NCI-H345 (cell line): Measurements from ENCODE around the gene PLD4.

Source experiments
- DNase-seq: peaks from one replicate; lab custom pipeline; 2025; lab: John Stamatoyannopoulos, UW

PLD4 gene

DNA sequence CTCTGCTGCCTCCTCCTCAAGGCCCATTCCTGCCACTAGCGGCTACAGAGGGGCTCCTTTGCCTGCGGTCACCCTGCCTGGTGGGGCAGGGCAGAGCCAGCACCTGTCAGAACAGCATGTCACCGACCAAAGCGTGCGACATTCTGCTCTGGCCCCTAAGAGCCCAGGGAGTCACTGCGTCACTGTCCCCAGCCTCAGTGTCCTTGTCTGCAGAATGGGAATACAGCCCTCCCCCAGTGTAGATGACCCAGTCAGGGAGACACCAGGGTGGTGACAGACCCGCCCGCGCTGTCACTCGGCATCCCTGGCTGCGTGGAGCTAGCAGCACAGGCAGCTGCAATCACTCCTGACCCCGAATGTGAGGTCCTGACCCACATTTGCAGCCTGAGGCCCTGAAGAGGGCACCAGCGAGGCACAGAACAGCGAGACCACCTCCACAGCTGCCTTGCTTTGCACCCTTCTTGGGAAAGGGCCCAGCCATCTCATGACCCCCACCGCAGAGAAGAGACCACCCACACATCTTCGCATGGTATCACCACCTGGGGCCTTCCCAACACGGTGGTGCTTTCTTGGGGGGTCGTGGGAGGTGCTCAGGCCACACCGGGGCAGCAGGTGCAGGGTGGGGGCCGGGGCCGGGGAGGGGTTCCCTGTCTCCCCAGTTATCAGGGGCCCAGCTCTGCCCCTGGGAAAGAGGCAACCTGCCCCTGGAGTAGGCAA, 51.0 kb downstream of the PLD4 start:
- no peak for DNase-seq

DNA sequence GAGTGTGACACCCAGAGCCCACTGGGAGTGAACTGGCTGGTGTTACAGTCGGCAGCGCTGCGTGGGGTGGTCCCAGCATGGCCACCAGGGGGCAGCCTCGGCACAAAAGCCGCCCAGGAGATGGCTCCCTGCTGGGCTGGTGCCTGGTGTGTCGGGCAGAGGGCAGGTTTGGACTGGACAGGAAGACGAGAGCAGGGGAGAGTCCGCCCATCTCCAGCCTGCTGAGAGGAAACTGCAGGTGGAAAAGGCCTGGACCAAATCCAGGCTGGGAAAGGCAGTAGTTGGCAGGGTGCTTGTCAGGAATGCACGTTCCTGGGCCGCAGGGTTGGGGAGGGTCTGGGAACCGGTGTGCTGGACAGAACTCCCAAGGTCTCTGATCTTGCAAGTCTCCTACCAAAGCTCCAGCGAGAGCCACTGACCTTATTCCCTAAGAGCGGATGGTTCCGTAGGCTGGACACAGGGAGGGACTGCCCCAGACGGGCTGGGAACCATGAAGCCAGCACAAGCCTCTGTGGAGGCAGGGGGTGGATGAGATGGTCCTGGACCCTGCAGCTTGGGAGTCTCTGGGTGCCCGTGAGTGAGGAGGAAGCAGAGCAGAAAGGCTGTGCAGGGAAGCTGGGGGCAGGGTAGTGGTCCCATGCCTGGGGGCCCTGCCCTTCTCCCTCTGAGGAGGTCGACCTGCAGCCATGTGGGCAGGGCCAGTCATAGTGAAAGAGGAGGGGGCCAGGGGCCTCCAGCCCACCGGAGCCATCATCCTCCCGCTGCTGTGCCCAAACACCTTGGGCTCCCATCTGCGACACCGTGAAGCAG, 51.7 kb downstream of the PLD4 start:
- peak; percentile 71 for DNase-seq

DNA sequence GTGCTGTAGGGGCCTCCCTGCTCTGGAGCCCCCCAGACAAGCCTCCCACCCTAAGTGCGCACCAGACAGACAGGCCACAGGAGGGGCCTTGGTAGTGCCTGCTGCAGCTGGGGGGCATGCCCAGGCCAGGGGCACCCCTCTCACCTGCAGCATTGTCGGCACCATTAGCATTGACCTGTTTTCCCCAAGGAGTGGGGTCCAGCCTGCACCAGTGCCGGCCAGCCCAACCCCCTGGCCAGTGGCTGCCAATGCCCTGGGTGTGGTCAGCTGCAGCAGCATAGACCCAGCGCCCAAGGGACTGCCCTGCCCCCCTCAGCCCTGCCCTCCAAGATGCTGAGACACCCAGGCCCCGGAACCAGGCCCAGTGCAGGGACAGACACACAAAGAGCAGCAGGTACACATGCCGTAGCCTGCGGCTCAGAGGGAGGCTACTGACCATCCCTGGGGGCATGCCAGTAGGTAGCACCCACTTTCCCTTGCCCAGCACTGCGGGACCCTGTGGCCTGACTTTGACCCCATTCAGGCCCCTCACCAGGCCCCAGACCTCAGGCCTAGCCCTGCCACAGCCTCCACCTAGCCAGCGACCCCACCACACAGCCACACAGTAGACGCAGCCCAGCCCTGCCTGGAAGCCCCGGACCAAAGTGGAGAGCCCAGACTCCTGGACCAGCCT, 52.5 kb downstream of the PLD4 start:
- DNase-seq, result no peak

DNA sequence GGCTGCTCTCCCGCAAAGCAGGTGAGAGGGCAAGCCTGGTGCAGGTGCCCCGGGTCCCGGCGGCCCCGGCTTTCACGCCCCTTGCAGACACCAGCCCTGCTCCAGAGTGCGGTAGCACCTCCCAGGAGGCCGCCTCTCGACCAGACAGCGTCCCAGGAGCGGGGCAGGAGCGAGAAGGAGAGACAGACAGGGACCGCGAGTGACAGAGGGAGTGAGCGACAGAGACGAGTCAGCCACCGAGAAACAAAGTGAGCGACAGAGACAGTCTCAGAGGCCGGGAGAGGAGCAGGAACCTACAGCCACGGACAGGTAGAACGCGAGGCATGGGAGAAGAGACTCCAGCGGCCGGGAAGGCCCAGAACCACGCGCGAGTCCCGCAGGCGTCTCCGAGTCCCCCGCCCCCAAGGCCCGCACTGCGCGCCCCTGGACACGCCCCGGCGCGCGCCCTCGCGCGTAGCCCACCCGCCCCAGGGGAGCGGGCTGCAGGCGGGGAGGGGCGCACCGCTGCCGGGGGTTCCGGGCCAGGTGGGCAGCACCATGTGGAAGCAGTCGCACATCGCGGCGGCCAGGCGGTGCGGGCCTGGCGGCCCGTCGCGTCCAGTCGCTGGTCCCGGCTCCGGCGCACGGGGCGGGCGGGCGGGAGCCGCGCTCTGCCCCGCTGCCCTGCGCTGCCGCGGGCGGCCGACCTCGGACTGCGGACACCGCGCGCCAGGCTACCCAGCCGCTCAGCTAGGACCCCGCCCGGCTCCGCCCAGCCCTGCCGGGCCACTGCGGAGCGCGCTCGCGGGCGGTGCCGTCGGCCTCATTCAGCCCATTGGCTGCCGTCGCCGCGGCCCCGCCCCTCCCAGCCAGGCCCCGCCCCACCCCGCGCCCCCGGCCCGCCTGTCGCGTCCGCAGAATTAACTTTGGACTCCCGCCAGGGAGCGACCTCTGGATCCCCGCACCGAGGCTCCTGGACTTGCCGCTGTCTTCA, 53.3 kb downstream of the PLD4 start, which contains the start of gene AHNAK2:
TSS of gene AHNAK2 (minus strand) at position 694 of the 973 bp plus-strand sequence. CDS start at position 557, 137 bp downstream.
- DNase-seq, result peak; percentile 87

DNA sequence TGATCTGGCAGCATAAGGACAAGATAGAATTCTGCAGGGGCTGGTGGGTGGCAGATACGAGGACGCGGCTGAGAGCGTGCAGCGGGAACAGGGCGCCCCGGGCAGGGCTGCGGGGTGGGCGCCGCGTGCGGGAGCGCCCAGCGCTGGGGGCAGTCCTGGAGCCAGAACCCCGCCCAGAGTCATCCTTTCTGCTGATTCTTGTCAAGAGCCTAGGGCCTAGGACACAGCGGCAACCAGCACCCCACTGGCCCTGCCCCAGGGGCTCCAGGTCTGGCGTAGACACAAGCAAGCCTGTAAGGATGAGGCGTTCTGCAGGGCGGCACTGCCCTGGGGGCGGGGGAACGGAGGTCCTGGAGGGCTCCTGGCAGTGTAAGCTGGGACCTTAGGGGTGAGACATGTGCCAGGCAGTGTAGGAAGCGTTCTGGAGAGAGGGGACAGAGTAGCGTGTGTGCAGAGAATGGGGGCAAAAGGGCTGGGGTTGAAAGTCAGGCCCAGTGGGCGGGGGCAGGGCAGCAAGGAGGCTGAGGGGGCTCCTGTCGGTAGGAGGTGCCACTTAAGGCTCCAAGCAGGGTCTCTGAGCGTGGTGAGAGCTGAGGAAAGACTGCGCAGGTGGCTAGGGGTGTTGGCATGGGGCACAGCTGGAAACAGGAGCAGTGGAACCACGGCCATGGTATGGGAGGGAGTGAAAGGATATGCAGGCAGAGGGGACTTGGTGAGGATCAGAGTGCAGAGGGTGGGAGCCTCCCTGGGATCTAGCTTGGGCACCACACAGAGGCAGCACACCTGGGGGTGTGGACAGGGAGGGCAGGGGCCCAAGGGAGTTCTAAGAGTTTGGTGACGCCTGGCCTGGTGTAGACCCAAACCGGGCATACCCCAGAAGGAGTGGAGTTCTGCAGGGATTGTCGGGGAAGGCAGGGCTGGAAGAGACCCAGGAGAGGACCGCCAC, 54.3 kb downstream of the PLD4 start:
- no peak for DNase-seq

DNA sequence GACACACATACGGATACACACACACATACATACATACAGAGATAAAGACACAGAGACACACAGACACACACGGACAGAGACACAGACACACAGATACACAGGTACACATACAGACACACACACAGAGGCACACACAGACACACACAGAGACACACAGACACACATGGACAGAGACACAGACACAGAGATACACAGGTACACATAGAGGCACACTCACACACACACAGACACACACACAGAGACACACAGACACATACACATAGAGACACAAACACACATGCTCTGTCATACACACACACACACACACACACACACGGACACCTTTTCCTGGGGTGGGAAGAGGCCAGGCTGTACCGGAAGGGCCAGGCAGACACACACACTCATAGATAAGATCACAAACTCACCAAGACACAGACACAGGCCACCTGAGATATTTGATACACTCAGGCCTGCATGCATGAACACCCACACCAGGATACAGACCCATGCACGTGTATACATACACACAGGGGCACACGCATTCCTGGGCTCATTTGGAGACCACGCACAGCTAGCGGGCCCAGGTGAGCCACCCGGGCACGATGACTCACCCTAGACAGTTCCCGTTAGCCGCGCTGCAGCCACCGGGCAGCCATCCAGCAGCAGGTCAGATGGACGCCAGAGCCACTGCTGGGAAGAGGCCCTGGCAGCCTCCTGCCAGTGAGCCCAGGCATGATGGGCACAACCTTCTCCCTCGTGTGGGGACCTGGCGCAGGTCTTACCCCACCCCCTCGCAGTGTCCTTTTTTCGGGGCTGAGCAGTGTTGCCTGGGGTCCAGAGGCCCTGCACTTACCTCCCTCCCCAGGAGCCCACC, 55.3 kb downstream of the PLD4 start:
- no peak for DNase-seq

DNA sequence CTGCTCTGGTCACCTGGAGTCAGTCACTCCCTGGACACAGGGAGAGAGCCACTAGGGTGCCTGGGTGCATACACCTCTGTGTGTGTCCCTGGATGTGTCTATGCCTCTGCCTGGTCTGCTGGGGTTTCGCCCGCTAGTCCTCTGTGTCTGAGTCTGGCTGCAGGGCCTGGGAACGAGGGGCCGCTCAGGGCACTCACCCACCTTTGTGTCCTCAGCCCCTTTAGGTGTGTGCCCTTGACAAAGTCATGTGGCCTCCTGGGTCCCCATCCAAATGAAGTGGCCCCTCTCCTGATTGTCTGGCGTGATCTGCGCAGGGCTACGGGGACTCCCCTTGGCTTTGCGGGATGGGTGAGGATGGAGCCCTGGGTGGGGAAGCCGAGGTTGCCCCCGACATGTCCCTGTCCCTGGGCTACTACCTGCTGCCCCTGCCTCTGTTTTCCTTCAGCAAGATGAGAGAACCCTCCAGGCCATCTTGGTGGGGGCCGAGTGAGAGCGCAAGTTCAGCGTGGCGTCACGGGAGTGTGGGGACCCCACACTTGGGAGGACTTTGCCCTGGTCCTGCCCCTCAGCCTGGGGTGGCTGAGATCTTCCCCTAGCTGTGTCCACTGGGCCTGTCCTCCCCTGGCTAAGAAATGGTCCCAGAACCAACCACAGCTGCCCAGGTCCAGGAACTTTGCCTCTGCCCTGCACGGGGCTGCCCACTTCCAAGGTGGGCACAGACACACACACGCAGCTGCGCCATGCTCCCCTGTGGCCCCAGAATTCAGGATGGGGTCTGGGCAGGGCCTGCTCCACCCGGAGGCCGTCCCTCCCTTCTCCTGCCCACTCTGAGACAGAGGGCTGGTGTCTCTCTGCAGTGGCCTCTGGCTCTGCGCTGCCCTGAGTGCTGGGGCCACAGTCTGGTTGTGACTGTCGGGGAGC, 56.2 kb downstream of the PLD4 start:
- no peak for DNase-seq

DNA sequence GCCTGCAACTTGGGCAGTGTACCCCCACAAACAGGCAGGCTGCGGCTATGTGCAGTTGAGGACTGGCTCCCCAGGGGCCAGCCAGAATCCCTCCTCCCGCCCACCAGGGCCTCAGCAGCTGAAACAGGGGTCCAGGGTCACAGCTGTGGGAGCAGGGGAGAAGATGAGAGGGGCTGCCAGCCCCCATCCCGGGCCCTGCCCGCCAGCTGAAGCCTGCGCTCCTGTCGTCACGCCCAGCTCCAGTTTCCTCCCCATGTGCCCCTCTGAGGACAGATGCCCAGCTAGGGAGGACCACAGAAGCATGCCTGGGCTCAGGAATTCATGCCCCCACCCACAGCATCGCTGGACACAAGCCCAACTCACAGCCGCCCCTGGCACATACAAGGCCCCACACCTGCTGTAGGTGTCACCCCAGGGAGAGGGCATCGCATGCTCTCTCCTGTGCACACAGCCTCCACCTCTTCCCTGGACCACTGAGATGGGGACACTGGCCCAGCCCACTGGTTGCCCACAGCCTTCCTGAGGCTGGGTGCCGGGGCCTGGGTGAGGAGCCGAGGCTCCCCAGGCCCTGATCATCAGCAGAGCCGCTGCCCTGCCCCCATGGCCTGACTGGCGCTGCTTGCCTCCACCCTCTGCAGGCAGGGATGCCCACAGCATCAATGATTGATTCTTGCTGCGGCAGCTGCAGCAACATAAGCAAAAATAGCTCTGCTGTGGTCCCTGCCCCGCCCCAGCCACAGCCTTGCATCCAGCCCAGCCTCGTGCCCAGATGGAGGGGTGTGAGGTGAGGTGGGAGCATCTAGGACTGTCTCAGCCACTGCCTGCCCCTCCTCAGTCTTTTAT, 57.2 kb downstream of the PLD4 start:
- no peak for DNase-seq

DNA sequence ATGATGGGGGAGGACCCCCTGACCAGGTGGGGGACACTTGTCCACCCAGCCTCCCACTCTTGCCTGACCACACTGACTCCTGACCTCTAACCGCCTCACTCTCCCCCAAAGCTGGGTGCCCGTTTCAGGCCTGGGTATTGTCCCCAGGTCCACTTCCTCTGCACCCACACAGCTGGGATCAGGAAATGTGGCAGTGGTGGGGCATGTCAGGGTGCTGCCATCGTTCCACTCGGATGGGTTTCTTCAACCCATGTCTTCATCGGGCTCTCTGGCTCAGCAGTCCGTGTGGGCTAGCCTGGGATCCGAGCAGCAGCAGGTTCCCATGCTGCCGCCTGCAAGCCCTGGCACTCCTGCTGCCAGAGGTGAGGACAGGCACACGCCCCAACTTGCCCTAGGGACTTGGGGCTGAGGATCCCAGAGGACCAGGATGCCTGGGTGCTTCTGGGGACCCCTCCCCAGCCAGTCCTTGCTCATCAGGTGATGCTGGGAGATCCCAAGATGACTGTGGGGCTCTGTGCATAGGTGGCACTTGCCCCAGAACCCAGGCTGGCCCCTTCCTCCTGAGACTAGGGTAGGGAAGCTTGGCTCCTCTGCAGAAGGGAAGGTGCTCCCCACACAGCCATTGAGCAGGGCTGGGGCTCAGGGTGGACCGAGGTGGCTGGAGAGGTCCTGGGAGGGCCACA, 58.0 kb downstream of the PLD4 start:
- no peak for DNase-seq
